ENCODE data around the gene IGFN1.
"Not testable (repeated sequence)": the region's sequence is repeated elsewhere in the genome, so short reads cannot be mapped to it uniquely, and the experiment has no call there.

IGFN1 gene

DNA sequence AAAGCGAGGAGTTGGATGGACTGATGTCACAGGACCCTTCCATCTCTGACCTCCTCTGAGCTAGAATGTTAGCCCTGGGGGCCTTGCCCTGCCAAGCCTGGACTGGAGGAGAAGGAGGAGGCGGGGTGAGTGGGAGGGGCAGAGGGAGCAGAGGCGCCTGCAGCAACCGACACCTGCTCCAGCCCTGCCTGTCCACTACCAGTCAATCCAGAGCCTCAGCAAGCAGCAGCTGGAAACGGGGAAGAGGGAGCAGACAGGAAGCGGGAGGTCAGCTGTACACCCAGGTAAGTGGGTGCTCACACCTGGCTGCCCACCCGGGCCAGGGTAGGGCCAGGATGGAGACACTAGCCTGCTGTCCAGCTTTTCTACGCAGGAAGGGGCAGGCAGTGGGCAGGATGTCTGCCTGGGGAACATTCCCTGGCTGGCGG is at the start of gene IGFN1:
Gene IGFN1 (plus strand): TSS at position 201 of the 428 bp plus-strand sequence. CDS start 2,470 bp downstream, outside the sequence.
- DNase-seq: no peak

DNA sequence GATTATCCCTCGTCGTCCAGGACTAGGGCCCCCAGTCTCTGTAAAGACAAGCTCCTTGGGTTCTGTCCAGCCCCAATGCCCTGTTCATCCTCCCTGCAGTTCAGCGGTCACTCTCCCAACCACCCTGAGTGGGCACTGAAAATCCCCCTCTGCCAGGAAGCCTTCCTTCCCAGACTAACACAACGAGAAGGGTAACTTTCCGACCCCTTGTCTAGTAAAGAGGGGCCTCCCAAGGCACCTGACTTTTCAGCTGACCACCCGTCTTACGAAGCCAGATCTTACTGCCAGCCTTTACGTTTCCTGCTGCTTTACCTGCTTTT is 49.7 kb upstream of the IGFN1 start:
- DNase-seq: no peak

DNA sequence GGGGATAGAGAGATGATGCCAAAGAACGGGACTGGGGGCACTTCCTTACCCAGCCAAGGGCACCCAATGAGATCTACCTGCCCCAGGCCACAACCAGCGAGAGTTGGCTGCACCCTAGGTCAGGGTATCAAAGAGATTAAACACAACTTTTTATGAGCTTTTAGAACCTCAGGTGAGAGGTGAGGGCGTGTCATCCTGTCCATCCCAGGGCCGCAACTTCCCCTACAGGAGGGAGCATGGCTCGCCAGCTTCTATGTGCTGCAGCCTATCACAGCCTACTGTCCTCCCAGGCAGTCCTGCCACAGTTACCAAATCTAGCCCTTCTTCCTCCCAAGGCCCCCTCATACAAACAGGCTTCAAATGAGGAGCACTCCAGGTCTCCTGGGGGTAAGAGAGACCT is 49.2 kb upstream of the IGFN1 start:
- no peak for DNase-seq

DNA sequence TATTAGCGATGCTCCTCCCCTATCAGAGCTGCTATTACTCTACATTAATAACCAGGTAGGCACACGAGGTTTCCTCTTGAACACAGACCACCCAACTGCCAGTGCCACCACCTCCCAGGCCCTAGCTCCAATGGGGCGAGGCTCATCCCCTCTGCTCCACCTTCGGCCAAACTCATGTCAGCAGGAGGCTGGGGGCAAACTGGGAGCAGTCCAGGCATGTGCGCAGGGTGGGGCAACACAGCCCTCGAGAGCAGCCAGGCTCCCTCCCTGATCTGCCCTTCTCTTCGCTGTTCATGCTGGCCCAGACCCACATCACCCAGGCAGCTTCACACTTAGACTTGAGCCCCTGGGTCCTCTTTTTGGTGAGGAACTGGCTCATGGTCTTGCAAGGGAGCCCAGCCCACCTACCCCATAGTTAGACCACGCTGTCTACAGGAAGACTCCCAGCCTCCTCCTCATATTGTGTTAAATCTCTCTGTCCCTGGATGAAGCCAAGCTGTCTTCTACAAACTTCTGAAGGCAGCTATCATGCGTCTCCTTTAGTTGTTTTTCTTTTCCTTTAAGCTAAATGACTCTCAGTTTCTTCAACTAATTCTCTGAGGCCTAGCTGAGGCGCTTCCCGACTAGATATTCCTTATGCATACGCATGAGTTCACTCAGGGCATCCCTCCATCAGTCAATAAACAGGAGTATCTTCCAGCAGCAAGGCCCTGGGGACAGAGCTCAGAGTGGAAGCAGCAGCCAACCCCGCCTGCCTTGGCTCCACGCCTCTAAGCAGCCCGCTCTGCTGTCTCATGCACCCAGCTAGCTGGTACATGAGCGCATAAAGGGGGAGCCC is 48.4 kb upstream of the IGFN1 start:
- DNase-seq: no peak

DNA sequence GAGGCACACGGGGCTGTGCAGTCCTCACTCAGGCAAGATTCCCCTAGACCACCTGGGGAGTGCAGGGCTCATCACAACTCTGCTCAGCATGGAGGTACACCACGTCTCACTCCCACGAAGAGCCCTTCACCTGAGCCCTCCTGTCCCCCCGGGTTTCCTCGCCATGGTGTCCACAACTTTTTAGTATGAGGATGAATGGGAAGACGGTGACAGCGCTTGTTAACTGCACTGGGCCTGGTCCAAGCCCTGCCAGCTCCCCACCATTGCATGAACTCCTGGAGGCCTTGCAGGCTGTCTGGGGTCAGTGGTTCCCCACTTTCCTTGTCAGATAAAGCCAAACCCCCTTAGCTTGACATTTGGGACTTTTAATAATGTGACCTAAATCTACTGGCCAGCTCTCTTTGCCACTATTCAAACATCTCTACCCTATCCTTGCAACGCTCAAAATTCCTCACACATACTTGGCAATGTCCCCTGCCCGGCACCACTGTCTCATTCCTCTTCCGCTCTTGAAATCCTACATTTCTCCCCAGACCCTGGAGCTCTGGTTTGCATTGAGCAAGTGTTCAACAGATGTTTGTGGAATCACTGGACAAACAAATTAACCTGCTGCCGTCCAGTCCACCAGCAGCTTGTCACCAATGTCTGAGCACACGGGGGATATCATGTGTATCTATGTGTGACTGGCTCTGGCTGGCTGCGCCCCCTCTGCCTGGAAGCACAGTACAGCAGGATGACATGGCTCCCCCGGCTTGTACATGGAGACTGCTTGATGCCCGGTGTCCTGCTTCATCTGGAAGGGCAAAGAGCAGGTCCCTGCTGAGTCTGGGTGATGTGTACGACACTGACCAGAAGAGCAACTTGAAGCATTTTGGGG is 47.5 kb upstream of the IGFN1 start:
- DNase-seq: no peak

DNA sequence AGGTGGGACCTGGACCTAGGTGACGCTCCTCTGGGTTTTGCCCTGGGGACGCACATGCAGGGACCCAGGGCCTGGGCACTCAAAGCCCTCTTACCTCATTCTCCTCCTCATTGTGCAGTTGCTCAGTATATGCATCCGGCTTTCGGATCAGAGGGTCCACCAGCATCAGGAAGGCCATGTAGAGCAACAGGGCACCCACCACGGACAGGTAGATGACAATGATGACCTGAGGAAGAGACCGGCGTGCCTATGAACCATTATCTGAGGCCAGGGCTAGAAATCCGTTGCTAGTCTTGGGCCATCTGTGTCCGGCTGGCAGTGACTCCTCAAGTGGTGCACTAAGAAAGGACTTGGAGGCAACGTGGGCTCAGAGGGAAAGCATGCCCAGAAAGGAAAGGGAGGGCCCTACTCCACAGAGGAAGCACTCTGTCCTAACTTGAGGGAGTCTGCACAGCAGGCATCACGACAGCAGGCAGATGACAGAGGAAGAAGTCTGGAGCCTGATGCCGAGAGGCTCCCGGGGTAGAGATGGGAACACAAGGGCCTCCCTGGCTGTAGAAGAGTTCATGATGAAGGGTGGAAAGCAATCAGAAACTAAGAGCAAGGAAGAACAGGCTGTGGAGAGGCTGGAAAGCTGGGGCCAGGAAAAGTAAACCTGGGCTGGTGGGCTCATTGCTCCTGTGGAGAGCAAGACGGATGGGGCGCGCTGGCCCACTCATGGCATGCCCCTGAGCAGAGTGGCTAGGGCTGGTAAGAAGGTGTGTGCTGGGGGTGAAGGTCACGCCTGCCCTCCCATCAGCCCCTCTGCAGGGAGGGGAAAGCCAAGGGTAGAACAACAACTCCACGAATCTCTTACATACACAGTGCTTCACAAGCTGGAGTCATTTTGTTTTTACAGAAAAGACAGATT is 46.6 kb upstream of the IGFN1 start:
- no peak for DNase-seq

DNA sequence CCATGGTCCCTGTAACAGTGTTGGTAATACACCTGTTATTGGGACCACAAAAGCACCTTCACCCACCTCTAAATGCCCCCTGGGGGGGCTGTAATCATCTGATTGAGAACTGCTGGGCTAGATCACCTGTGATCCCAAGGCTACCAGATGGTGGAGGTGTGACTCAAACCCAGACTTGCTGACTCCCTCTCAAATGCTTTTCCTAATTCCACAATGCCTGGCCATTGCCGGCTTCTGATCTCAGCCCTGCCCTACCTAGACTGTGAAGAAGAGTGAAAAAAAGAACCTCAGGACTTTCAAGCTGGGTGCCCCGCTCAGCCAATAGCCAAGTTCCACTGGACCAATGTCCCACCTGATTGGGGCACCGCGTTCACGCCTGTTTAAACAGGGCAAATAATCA is 45.9 kb upstream of the IGFN1 start:
- DNase-seq: no peak

DNA sequence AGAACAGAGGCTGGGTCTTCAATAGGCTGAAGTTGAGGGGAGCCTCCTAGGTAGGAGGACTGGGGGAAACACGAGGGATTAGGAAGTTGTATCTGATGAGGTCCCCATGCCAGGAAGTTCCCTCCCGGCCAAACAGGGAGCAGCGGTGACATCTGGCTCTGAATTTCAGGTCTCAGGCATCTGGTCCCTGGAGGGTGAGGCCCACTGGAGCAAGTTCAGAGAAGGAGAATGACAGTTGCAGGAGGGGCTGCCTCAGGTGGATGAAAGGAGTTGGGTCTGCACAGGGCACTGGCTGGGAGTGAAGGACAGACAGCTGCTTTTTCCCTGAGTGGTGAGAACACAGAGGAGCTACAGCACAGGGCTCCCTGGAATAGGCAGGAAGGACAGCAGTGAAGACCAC is 45.5 kb upstream of the IGFN1 start:
- DNase-seq: no peak

DNA sequence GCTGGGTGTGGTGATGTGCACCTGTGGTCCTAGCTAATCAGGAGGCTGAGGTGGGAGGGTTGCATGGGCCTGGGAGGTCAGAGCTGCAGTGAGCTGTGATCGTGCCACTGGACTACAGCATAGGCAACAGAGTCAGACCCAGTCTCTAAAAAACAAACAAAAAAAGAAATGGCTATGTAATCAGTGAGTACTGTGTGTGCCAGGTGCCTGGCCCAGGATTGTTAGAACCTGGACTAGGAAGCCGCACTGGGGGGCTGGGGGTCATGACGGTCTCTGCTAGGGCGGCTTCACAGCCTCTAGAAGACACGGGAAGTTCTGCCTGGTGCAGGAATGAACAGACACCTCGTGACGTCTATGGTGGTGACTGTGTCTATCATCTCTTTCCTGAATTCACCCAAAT is 44.8 kb upstream of the IGFN1 start:
- DNase-seq: no peak

DNA sequence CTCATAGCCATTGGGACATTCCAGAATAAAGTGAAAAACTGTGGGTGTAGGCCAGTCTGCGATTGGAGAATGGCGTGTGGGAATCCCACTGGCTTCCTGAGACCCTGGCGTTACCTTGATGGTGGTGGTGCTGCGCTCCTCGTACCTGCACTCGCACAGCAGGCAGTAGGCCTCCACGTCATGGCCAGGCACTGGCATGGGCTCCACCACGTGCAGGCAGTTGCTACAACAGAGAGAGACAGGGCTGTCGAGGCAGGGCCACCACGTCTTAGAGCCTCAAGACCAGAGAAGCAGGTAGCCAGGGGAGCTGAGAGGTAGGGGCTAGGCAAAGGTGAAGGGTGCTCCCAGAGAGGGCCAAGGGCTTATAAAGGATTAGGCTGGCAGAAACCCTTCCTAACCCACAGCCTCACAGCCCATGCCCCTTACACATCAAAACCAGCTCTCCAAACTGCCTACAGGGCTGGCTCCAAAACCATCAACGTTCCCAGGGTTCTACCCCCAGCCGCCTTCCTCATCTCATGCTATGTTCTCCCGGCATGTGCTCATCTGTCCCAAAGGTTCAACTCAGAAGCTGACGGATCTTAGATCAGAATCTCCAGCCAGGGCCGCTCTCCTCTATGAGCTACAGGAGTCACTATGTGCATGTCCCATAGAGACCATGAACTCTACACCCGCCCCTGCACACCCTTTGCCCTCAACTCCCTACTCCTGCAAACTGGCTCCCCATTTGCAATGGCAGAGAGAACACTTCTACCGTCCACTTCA is 43.8 kb upstream of the IGFN1 start:
- DNase-seq: no peak

DNA sequence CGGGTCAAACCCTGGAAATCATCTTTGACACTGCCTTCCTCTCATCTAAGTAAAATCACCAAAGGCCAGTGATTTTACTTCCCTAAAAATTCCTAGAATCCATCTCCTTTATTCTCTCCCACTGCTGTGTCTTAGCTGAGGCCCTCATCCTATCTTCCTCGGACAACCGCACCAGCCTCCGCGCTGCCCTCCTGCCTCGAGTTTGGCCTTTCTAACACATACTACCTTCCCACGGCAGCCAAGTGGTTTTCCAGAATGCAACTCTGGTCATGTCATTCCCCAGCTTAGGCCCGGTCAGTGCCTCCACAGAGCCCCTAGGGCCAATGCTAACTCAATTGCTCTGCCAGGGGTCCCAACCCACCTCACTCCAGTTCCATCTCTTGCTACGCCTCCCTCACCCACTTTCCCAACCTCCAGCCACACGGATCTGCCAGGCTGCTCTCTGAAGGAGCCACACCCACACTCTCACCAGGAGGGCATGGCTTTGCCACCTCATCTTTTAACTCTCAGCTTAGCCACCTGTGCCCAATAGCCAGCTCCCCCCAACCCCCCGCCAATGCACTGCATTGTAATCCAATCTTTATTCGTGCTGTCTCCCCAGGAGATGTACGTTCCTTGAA is 43.1 kb upstream of the IGFN1 start:
- DNase-seq: no peak

DNA sequence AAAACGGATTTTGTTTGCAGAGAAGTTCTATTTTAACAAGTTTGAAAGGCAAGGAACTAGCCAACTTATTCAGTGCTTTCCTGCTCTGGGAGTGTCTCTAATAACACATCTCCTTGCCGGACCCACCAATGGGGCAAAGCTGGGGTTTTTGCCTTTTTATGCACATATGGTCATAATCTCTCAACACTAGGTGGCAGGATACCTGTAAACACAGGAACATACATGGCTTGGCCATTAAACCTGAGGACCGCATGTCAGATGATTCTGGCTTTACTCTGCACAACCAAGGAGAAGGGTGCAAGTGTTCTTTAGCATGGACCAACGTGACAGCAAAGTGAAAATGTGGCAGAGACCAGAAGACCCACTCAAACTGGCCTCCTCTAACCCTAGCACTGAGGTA is 41.2 kb upstream of the IGFN1 start:
- peak; percentile 9 to 17 for DNase-seq

DNA sequence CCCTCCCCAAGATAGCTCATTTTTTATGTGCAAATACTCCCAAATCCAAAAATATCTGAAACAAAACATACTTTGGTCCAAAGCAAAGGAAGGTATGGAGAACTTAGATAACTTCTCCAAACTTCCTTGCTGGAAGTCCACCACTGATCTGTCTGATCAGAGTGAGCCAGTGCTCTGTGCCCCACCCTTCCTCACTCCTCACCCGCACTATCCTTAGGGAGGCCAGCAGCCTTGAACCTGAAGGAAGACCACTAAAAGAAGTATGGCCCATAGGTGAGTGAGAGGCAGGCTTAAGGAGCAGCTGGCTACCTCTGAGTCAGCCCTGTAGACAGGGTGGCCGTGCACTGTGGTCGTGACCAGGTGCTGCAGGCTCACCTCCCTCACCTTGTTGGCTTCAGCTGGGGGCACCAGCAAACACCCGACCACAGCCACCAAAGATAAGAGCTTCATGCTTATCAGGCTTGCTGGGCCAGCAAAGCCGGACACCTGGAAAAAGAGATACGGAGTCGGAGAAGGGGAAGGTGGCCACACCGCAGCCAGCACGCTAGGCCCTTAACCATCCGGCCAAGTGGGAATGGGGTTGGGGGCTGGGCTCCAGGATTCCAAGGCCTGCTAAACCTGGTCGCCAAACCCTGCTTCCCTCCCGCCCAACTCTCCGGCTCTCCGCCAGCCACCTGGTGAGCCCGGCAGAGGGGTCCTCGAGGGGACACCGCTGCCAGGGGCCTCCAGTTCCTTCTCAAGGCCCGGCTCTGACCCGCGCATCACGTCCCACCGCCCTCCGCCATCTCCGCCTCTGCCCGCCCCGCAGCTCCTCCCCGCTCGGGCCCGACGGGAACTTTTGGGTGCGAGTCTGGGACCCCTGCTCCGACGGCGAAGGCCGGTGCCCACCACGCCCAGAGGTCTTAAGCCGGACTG is 36.9 kb upstream of the IGFN1 start:
- no peak for DNase-seq

DNA sequence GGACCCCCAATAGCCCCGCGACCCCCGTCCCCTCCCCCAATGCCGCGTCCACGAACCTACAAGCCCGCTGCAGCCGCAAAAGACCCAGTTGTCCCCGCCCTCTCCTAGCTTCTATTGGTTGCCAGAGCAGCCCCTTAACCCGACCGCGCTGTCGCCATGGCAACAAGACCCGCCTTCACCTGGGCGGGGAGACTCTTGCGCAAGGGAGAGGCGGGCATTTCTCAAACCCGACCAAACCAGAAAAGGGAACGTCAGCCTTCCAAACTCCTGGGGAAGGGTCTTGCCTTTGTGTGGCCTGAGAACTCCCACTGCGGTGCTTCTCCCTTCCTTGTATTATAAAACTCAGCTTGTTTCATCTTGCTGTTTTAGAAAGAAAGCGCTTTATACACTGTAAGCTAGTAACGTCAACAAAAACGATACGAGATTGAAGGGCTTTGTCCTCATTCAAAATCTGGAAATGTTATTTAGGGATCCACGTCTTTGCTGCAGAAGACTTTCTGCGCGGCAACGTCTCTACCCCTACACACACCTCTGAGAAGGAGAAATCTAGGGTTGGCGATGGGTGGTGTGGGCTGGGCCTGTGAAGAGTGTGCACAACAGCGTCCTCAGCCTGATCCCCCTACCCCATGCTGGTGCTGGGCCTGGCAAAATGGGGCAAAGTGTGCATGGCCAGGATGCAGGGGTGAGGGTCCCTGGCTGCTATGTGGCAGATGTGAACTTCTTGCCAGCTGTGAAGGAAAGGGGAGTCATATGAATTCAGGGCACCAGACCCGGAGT is 36.0 kb upstream of the IGFN1 start, which contains the start of gene TMEM9:
Gene TMEM9 (minus strand): TSS at position 86 of the 777 bp plus-strand sequence. CDS start 551 bp downstream, outside the sequence.
- DNase-seq: peak; percentile 80 to 98

DNA sequence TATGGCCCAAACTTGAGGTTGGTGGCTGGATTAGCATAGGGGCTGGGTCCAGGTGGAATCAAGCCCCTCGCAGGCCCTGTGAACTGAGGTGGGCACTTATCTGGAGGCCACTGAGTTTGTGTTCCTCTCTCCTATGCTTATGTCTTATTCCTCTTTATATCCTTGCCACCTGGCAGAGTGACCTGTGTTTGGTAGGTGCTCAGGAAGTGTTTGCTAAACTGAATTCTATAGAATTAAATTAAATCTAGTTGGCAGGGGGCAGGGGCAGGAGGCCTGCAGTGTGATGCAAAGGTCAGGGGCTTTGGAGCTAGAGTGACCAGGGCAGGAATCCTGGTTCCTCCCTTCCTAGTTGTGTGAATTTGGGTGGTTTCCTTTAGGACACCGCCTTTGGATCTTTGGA is 35.3 kb upstream of the IGFN1 start:
- no peak for DNase-seq

DNA sequence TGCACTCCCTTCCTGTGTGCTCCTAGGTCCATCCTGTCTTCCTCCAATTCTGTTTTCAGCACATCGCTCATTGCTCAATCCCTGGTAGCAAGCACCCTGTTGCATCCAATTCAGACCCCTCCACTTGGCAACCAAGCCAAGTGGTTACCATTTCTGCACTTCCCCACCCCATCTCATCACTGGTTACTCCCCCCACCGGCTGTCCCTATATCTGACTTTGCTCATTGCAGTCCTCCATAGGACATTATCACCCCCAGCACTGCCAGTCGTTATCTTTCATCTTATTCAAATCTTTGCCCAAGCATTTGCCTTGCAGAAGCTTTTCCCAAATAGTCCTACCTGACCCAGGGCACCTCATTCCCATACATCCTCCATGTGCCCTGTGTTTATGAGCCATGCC is 34.3 kb upstream of the IGFN1 start:
- no peak for DNase-seq

DNA sequence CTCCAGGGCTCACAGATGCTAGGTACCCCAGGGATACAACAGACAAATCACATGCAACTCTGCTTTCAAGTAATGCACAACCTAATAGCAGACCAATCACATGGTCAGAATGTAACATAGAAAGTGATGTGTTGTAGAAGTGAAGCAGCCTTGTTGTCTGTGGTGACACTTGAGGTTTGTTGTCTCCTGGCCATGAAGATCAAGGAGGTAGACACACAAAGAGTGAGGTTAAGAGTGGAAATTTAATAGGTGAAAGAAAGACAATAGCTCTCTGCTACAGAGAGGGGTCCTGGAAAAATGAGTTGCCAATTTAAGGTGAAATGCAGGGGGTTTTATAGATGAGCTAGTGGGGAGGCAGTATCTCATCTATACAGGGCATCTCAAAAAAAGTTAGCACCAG is 33.8 kb upstream of the IGFN1 start:
- DNase-seq: no peak

DNA sequence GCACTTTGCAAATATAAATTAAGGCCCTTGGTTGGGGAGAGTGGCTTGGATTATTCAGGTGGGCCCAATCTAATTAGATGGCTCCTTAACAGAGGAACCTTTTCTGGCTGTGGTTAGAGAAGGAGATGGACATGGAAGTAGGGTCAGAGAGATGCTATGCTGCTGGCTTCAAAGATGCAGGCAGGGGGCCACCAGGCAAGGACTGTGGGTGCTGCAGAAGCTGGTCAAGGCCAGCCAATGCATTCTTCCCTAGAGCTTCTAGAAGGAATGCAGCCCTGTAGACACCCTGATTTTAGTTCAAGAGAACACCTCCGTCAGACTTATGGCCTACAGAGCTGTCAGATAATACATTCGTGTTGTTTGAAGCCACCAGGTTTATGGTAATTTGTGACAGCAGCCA is 32.7 kb upstream of the IGFN1 start:
- DNase-seq: no peak

DNA sequence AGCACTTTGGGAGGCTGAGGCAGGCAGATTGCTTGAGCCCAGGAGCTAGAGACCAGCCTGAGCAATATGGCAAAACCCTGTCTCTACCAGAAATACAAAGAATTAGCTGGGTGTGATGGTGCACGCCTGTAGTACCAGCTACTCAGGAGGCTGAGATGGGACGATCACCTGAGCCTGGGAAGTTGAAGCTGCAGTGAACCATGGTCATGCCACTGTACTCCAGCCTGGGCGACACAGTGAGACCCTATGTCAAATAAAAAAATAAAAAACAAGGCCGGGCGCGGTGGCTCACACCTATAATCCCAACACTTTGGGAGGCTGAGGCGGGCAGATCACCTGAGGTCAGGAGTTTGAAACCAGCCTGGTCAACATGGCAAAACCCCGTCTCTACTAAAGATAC is 27.6 kb upstream of the IGFN1 start:
- DNase-seq: not testable (repeated sequence)

DNA sequence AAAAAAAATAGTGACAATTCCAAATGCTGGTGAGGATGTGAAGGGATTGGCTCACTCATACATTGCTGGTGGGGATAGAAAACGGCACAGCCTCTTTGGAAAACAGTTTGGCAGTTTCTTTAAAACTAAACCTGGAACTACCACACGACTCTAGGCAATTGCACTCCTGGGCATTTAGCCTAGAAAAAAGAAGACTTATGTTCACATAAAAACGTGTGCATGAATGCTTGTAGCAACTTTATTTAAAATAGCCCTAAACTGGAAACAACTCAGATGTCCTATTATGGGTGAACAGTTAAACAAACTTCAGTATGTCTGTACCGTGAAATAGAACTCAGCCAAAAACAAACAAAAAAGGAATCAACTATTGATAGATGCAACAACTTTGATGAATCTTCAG is 26.9 kb upstream of the IGFN1 start:
- no peak for DNase-seq

Measured in inflammatory macrophage treated with lipopolysaccharide for 1 hour (primary cell).